ENCODE measurements around the gene CCDC15. TPM values are rescaled to one million over a fixed set of nuclear protein-coding genes. Genes with fewer than 3 reads are reported as not detected.

CCDC15 gene
- total RNA-seq, 4 donors from 2014 or later = 0.42 to 1.6 (median 0.60) TPM

GRCh38 chr11:125075900-125076317, 121.9 kb downstream of the CCDC15 start:
- Histone ChIP-seq H3K9me3 (no peaks in the 10 kb centered on the region), H3K27me3 (peaks cover 0 to 57% (median 0%) of the 10 kb centered on the region in 4 donors), H3K4me1 (peaks cover 0 to 11% (median 3%) of the 10 kb centered on the region in 4 donors), H3K27ac (replicated peaks in 1 of 4) (no peak overlapping the region), H3K4me3 (no peak overlapping the region), H3K36me3 (no peaks in the 10 kb centered on the region)
- TF ChIP-seq, protein P1, sequence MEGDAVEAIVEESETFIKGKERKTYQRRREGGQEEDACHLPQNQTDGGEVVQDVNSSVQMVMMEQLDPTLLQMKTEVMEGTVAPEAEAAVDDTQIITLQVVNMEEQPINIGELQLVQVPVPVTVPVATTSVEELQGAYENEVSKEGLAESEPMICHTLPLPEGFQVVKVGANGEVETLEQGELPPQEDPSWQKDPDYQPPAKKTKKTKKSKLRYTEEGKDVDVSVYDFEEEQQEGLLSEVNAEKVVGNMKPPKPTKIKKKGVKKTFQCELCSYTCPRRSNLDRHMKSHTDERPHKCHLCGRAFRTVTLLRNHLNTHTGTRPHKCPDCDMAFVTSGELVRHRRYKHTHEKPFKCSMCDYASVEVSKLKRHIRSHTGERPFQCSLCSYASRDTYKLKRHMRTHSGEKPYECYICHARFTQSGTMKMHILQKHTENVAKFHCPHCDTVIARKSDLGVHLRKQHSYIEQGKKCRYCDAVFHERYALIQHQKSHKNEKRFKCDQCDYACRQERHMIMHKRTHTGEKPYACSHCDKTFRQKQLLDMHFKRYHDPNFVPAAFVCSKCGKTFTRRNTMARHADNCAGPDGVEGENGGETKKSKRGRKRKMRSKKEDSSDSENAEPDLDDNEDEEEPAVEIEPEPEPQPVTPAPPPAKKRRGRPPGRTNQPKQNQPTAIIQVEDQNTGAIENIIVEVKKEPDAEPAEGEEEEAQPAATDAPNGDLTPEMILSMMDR (IDR thresholded peaks at IDR 0.05) = no peak
- TF ChIP-seq POLR2A (IDR thresholded peaks at IDR 0.05; ENCODE audit: low read depth) (no peak), POLR2AphosphoS5 (IDR thresholded peaks at IDR 0.05) (no peak), EP300 (IDR thresholded peaks at IDR 0.05) (no peak)
- 68% methylated on average over 11 of the region's 11 CpGs for WGBS
- intact Hi-C loops (cut with DNase I) = no loop called here
- DNase-seq (ENCODE audit: extremely low spot score) = no peak

GRCh38 chr11:125076378-125076945, 122.5 kb downstream of the CCDC15 start:
- no peak for DNase-seq (ENCODE audit: extremely low spot score)

GRCh38 chr11:125078016-125078415, 124.0 kb downstream of the CCDC15 start:
- Histone ChIP-seq H3K36me3 (no peaks in the 10 kb centered on the region), H3K27ac (replicated peaks in 1 of 4) (no peak overlapping the region), H3K4me1 (no peaks in the 10 kb centered on the region), H3K4me3 (no peak overlapping the region), H3K27me3 (peaks cover 0 to 64% (median 0%) of the 10 kb centered on the region in 4 donors), H3K9me3 (no peaks in the 10 kb centered on the region)
- TF ChIP-seq POLR2A (IDR thresholded peaks at IDR 0.05; ENCODE audit: low read depth) (no peak), EP300 (IDR thresholded peaks at IDR 0.05) (no peak)
- WGBS = 92% methylated on average over 11 of the region's 11 CpGs
- DNase-seq (ENCODE audit: extremely low spot score) = no peak
- intact Hi-C loops (cut with DNase I) = no loop called here

More at GRCh38 chr11:125076378-125076945, 122.5 kb downstream of the CCDC15 start:
- WGBS = 77% methylated on average over 11 of the region's 14 CpGs
- TF ChIP-seq EP300 (IDR thresholded peaks at IDR 0.05) = no peak
- TF ChIP-seq POLR2A (IDR thresholded peaks at IDR 0.05; ENCODE audit: low read depth) = no peak
- TF ChIP-seq POLR2AphosphoS5 (IDR thresholded peaks at IDR 0.05) = no peak
- TF ChIP-seq, protein P1 (IDR thresholded peaks at IDR 0.05) = no peak
- no peak overlapping the region for H3K27ac ChIP-seq (replicated peaks in 1 of 4)
- H3K4me1 ChIP-seq = peaks cover 0 to 5% (median 0%) of the 10 kb centered on the region in 4 donors
- no peak overlapping the region for H3K4me3 ChIP-seq
- intact Hi-C loops (cut with DNase I) = no loop called here
- H3K36me3 ChIP-seq = no peaks in the 10 kb centered on the region
- no peaks in the 10 kb centered on the region for H3K9me3 ChIP-seq
- H3K27me3 ChIP-seq = peaks cover 0 to 62% (median 0%) of the 10 kb centered on the region in 4 donors

GRCh38 chr11:125078516-125079140, 124.6 kb downstream of the CCDC15 start:
- WGBS = 92% methylated on average over 14 of the region's 14 CpGs
- H3K27me3 ChIP-seq = peaks cover 0 to 64% (median 0%) of the 10 kb centered on the region in 4 donors
- no peaks in the 10 kb centered on the region for H3K9me3 ChIP-seq
- no peak overlapping the region for H3K4me3 ChIP-seq
- no peak for DNase-seq (ENCODE audit: extremely low spot score)
- no peaks in the 10 kb centered on the region for H3K36me3 ChIP-seq
- no peaks in the 10 kb centered on the region for H3K4me1 ChIP-seq
- intact Hi-C loops (cut with DNase I) = no loop called here
- TF ChIP-seq EP300 (IDR thresholded peaks at IDR 0.05) (no peak), POLR2AphosphoS5 (IDR thresholded peaks at IDR 0.05) (no peak), POLR2A (IDR thresholded peaks at IDR 0.05; ENCODE audit: low read depth) (no peak)
- TF ChIP-seq, protein P1 (IDR thresholded peaks at IDR 0.05) = no peak
- H3K27ac ChIP-seq (replicated peaks in 1 of 4) = no peak overlapping the region

GRCh38 chr11:125079151-125079877, 125.3 kb downstream of the CCDC15 start:
- H3K4me1 ChIP-seq = no peaks in the 10 kb centered on the region
- 85% methylated on average over 15 of the region's 18 CpGs for WGBS
- intact Hi-C loops (cut with DNase I) = no loop called here

More at GRCh38 chr11:125079151-125079877, 125.3 kb downstream of the CCDC15 start:
- Histone ChIP-seq H3K27ac (replicated peaks in 1 of 4) (no peak overlapping the region), H3K27me3 (peaks cover 0 to 64% (median 0%) of the 10 kb centered on the region in 4 donors), H3K9me3 (no peaks in the 10 kb centered on the region), H3K4me3 (no peak overlapping the region), H3K36me3 (no peaks in the 10 kb centered on the region)
- no peak for DNase-seq (ENCODE audit: extremely low spot score)
- TF ChIP-seq, protein P1 (IDR thresholded peaks at IDR 0.05) = no peak
- no peak for TF ChIP-seq POLR2AphosphoS5 (IDR thresholded peaks at IDR 0.05)
- no peak for TF ChIP-seq POLR2A (IDR thresholded peaks at IDR 0.05; ENCODE audit: low read depth)
- TF ChIP-seq EP300 (IDR thresholded peaks at IDR 0.05) = no peak

Data from esophagus muscularis mucosa (tissue), 4 donors.